H4 (cell line): Measurements from ENCODE around the gene UBE2I. TPM values are rescaled to one million over a fixed set of nuclear protein-coding genes. Genes with fewer than 3 reads are reported as not detected.
"Not testable (repeated sequence)": the region's sequence is repeated elsewhere in the genome, so short reads cannot be mapped to it uniquely, and the experiment has no call there.

Experiments used
- DNase-seq: peaks from one replicate; pipeline ENCODE4 v3.0.0-alpha.2; 2015; ENCODE audit warnings: low spot score
- total RNA-seq: library from RNA; depleted of rRNA; stranded (reverse); fragments of >200 nt; shearing (Covaris generic); gene quantifications from 2 replicates; pipeline ENCODE4 v1.2.3, GENCODE V29; 2014; rRNA removed

UBE2I gene
- total RNA-seq = 77.4 and 121 TPM in 2 replicates

DNA sequence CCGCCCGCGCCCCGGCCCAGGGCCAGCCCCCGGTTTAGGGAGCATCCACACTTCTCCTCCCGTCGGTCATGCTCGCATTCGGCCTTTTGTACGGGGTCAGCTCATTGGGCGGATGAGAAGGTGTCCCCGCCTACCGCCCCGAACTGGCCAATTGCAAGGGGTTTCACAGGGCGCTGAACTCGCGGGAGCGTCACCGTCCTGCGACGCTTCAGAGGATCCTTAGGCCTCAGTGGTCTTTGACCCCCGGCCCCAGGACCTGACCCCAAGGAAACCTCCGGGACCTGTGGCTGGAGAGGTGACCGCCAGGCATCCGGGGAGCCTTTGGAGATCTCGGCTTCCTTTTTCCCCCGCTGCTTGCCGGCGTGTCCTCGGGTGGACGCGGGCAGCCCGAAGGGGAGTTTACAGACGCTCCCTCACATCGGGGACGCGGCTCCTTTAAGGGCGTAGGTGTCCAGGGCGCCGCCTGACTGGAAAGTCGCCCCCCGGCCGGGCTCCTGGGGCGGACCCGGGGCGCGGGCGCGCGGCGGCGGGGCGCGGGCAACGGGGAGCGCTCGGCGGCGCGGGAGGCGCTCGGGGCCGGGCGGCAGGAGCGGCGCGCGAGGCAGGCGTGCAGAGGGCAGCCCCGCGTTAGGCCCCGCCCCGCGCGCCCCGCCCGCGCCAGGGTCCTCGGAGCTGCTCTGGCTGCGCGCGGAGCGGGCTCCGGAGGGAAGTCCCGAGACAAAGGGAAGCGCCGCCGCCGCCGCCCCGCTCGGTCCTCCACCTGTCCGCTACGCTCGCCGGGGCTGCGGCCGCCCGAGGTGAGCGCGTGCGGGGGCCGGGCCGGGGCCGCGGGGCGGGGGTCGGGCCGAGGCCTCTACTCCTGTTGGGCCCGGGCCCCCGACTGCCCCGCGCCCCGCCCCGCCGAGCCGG, at the start of gene UBE2I:
TSS of gene UBE2I (plus strand) at position 660 of the 909 bp plus-strand sequence. CDS start 4,395 bp downstream, outside the sequence.
- DNase-seq = peak; percentile 96

DNA sequence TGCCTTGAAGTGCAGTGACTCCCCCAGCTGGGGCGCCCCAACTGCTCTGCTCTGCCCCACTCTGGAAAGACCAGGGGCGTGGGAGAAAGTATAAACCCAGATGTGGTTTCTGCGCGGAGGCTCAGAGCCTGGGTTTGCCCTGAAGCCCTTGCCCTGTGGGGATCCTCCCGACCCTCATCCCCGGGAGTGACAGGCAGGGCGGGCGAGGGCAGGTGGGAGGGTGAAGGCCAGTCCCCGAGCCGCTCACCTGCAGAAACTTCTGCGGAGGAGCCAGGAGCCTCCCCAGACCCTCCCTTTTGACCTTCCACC, 49.7 kb upstream of the UBE2I start:
- DNase-seq = no peak

DNA sequence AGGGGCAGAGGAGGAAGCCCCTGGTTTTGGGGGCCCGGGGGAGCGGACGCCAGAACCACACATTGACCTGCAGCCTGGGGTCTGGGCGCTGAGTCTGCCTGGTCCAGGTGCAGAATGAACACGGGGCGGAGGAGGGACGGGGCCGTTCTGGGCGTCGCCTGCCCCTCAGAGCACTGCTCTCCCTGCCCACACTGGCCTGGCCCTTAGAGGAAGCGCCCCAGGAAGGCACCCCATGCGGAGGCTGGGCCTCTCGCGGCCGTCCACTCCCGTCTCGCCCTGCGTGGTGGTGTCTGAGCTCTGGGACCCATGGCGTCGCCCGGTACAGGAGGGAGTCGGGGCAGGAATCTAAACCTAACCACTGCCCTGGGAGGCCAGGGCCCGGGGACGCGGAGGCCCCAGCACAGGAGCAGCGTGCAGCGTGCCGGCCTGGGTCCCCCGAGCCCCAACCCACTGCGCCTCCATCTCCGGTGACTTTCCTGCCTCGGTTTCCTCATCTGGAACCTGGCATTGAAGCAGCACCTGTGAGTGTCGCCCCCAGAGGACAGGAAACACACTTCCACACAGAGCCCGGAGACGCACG, 49.2 kb upstream of the UBE2I start:
- DNase-seq = no peak

DNA sequence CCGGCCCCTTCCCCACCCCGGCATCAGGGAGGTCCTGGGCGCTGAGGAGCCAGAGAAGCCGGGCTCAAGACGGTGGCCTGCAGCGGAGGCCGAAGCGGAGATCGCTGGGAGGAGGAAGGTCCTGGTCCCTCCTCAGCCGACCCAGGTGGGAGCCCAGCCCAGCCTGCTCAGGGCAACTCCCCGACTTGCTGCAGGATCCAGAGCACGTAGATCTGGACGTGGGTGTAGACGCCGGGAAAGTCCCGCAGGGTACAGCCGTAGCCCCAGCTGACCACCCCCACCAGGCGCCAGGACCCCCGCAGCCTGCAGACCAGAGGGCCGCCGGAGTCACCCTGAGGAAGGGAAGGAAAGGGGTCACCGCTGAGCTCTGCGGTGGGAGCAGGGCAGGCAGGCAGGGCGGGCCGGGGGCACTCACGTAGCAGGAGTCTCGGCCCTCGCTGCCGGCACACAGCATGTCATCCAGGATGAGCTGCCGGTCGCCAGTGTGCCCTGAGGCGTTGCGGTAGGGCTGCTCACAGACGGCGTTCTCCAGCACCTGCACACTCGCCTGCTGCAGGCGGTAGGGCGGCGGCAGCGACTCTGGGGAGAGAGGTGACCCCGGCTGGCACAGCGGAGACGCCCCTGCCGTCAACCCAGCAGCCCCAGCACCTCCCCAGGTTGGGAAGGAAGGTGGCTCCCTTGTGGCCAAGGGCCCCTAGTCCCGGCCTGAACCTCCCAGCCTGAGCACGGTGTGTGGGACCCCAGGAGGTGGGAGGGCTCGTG, 48.1 kb upstream of the UBE2I start:
- DNase-seq = no peak

DNA sequence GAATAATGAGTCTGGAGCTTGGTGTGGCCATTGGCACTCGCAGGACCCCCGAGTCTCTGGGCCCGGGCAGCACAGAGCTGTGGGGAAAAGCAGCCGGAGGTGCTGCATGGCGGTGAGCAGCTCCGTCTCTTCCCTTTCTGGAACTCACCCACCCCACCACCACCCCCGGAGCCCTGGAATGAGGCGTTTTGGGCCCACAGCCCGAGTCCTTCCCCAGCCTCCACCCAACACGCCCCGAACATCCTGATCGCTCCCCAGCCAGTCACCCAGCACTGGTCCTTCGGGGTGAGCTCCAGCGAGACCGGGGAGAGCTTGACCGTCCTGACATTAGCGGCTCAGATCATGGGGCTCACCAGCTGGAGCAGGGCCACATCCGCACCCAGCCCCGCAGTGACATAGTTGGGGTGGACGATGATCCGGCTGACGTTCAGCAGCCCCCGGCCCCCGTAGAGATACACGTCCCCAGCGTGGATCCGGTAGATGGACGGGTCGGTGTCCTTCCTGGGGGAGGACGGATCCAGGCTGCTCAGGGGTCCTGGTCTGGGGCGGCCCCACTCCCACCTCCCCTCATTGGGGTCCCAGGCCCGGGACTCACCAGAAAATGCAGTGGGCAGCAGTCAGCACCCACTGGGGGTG, 47.1 kb upstream of the UBE2I start:
- no peak for DNase-seq

DNA sequence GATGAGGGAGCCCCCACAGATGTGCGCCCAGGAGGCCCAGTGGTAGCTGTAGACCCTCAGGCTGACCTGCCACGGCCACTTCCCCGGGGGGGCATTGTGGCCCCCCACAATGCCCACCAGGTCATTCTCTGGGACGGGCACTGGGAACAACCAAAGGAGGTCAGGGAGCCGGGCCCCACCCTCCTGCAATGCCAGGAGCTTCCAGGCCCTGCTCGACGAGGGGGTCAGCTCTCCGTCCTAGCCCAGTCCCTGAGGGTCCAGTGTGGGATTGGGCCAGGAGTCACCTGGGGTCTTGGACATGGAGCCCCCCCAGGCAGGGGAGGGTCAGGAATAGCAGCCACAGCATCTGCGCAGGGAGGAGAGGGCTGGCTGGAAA, 46.6 kb upstream of the UBE2I start:
- no peak for DNase-seq

DNA sequence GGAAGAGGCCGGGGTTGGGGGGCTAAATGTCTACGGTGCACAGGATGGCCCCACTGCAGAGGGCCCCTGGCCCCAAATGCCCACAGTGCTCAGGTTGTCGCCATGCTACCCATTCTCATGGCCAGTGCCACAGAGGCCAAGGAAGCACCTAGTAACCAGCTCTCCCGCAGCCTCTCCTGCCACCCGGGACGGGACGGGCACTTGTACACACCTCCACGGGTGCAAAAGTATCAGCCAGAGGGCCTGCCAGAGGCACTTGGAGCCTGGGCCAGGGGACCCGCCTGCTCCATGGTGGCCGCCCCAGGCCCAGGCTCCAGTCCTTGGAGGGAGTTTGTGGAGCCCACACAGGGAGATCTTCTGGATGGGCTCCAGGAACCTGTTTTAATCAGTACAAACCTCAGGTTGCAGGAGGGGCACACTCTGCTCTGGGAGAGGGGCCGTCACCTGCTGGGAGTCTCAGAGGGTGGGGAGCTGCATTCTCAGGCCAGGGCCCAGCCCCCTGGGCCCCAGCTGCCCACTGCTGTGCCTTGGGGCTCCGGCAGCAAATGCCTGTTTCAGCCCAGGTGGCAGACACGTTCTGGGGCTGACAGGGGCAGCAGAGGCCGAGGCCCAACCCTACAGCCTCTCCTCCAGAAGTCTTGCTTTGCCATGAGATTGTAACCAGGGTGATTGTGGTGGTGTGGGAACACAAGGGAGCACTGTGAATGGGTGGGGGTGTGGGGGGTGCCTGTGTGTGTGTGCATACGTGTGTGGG, 45.7 kb upstream of the UBE2I start:
- DNase-seq = no peak

DNA sequence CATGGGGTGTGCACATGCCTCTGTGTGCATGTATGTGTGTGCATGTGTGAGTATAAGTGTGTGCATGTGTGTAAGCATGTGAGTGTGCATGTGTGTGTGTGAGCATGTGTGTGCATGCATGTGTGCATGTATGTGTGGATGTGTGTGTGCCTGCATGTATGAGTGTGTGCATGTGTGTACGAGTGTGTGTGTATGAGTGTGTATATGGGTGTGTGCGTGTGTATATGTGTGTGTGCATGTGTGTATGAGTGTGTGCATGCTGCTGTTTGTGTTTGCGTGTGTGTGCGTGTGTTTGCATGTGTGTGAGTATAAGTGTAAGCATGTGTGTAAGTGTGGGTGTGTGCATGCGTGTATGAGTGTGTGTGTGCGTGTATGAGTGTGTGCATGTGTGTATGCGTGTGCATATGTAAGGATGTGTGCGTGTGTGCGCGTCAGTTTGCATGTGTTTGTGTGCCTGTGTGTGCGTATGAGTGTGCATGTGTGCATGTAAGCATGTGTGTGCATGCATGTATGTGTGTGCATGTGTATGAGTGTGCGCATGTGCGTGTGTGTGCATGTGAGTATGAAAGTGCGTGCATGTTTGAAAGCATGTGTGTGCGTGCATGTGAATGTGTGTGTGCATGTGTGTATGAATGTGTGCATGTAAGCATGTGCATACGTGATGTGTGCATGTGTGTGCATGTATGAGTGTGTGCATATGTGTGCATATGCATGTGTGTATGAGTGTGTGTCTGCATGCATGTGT, 44.9 kb upstream of the UBE2I start:
- no peak for DNase-seq

DNA sequence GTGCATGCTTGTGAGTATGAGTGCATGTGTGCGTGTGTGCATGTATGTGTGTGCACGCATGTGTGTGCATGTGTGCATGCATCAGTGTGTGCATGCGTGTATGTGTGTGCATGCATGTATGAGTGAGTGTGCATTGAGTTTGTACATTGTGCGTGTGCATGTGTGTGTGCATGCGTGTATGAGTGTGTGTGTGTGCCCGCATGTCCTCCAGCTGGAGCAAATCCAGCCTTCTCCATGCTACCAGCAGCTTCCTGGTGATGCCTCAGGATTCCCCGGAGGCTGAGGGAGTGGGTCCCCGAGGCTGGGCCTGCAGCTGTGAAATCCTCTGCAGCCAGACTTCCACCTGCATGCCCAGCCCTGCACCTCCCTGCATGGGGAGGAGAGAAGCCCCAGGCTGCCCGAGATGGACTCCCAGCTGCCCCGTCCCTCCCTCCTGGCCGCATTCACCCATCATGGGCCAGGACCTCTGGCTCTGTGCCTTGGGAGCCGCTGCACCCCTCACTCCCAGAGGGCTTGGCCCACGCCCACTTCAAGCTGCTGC, 44.3 kb upstream of the UBE2I start:
- DNase-seq = no peak

DNA sequence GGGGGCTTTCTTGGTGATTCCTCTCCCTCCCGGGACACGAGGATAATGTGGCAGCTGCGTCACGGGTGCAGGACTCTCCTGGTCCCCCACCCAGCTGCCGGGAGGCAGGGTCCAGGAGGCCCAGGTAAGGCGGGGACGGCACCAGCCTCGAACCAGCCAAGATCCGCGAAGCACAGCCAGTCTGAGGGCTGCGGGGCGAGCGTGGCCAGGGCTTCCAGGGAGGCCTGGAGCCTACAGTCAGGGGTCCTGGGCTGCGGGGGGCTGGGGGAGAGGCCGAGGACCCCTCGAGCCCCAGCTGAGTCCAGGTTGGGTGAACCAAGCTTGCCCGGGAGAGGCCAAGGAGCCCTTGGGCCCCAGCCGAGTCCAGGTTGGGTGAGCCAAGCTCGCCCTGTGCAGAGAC, 43.6 kb upstream of the UBE2I start:
- DNase-seq = no peak

DNA sequence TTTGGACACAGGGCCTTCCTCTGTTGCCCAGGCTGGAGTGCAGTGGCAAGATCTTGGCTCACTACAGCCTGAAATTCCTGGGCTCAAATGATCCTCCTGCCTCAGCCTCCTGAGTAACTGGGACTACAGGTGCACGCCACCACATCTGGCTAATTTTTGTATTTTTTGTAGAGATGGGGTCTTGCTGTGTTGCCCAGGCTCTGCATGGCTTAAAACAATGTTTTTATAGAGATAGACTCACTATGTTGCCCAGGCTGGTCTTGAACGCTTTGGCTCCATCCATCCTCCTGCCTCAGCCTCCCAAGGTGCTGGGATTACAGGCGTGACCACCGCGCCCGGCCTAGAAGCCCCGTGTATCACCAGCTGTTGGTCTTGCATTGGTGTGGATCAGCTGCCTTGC, 40.0 kb upstream of the UBE2I start:
- not testable (repeated sequence) for DNase-seq

DNA sequence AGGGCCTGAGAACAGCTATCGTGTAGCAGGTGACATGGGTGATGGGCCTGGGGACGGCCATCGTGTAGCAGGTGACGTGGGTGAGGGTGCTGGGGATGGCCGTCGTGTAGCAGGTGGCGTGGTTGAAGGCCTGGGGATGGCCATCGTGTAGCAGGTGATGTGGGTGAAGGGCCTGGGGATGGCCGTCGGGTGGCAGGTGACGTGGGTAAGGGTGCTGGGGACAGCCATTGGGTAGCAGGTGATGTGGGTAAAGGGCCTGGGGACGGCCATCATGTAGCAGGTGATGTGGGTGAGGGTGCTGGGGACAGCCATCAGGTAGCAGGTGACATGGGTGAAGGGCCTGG, 38.1 kb upstream of the UBE2I start:
- no peak for DNase-seq

DNA sequence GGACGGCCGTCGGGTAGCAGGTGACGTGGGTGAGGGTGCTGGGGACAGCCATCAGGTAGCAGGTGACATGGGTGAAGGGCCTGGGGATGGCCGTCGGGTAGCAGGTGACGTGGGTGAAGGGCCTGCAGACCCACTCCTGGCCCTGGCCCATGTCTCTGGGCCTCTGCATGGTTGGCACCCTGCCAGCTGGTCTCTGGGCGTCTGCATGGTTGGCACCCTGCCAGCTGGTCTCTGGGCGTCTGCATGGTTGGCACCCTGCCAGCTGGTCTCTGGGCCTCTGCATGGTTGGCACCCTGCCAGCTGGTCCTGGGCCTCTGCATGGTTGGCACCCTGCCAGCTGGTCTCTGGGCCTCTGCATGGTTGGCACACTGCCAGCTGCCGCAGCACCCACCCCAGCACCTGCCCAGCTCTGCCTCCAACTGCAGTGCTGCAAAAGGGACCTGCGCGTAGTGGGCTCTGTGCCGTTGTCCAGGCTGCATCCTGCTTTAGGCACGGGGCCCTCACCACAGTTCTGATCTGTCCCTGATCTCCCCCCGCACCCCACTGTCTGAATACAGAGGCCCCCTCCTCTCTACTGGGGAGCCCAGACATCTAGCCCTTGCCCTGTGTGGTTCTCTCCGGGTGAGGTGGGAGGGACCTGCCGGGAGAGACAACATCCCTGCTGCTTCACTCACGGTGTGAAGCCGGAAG, 37.6 kb upstream of the UBE2I start:
- not testable (repeated sequence) for DNase-seq

DNA sequence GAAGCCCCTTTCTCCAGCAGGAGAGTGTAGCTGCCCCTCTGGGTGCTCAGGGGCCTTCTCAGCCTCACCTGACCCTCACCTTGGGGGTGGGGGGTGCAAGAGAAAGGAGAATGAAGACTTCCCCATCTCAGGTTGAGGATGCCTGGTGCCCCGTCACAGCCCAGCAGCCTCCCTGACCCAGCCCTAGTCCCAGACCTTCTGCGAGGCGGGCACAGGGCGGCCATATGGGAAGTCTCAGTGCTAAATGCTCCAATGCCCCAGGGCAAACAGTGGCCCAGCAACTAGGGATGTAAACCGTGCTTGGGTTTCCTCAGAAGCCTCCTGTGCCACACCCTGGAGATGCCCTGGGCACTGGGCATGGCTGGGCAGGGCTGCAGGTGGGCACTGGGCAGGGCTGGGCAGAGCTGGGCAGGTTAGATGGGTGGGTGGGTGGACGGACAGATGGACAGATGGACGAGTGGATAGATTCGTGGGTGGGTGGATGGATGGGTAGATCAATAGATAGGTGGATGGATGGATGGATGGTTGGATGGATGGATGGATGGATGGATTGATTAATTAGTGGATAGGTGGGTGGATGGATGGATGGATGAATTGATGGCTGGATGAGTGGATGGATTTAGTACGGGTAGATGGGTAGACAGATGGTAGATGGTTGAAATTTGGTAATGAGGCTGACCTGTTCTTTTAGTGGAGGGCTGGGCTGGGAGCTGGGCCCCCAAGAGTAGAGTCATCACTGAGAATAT, 36.8 kb upstream of the UBE2I start:
- no peak for DNase-seq

DNA sequence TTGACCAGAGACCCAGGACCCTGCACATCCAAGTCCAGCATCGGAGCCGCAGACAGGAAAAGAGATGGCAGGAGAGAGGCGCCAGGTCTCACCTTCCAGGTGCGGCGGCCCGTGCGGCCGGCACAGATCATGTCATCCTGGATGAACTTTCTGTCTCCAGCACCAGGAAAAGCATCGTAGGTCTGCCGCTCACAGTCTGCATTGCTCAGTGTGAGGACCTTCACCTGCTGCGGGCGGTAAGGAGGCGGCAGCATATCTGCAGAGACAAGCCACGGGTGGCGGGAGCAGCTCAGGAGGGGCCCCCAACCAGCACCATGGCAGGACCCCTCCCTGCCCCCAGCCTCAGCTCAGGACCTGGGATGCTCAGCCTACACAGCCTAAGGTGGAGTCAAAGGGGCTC, 35.6 kb upstream of the UBE2I start:
- DNase-seq = no peak

DNA sequence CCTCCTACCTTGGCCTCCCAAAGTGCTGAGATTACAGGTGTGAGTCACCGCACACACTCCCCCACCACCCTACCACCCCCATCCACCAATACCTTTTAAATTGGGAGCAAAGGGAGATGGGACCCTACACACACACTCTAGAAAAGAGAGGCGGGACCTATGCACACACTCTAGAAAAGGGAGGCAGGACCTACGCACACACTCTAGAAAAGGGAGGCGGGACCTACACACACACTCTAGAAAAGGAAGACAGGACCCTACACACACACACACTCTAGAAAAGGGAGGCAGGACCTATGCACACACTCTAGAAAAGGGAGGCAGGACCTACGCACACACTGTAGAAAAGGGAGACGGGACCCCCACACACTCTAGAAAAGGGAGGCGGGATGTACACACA, 34.7 kb upstream of the UBE2I start:
- no peak for DNase-seq

DNA sequence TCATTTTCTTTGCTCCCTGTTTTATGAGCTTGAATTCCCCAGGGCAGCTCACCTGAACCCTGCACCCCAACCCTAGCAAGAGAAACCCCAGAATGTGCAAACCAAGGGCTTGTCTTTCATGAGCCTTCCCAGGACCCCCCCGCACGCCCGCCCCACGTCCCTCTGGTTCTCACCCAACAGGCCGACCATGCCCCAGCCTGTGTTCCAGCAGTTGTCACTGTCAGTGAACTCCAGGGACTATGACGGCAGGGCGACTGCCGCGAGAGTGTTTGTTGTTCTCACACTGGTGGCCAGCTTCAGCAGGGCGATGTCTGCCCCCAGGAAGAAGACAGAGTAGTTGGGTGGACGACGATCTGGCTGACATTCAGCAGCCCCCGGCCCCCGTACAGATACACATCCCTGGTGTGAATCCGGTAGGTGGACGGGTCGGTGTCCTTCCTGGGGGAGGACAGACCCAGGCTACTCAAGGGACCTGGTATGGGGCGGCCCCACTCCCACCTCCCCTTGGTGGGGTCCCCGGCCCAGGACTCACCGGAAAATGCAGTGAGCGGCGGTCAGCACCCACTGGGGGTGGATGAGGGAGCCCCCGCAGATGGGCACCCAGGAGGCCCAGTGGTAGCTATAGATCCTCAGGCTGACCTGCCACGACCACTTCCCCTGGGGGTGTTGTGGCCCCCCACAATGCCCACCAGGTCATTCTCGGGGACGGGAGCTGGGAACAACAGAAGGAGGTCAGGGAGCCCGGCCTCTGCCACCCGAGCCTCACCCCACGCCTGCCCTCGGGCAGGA, 33.5 kb upstream of the UBE2I start:
- DNase-seq = no peak

DNA sequence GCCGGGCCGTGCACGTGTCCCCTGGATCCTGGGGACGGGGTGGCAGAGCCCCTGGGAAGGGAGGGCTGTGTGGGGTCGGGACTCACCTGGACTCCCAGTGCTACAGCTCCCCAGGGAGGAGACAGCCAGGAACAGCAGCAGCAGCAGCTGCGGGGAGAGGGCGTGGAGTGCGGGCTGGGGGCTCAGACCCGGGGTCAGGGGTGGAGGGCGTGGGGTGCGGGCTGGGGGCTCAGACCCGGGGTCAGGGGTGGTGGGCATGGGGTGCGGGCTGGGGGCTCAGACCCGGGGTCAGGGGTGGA, 32.9 kb upstream of the UBE2I start:
- DNase-seq = no peak

DNA sequence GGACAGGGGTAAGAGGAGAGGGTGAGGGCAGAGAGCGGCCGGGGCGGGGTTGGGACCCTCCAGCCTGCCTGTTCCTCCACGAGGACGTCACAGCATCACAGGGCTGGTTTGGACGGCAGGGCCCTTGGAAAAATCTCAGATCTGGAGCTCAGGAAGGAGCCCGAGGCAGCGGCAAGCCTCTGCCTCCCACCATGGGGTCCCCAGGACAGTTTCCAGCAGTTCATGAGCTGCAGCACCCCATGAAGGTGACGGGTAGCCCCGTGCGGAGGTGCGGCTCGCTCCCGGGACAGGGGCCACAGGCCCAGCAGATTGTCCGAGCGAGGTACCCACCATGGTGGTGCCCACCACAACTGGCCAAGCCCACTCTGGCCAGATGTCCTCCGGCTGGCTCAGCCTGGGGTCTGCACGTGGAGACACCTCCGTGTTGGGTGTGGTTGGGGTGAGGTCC, 32.3 kb upstream of the UBE2I start:
- DNase-seq = no peak
